ENCODE data around the gene HAUS8. TPM values are rescaled to one million over a fixed set of nuclear protein-coding genes. Genes with fewer than 3 reads are reported as not detected.

Gene HAUS8
- total and polyA plus RNA-seq, 9 of the 15 experiments (the other 6 are each of a cell fraction or from before 2014, with no cell fraction given), result 20.5 to 53.2 (median 36.0) TPM

DNA sequence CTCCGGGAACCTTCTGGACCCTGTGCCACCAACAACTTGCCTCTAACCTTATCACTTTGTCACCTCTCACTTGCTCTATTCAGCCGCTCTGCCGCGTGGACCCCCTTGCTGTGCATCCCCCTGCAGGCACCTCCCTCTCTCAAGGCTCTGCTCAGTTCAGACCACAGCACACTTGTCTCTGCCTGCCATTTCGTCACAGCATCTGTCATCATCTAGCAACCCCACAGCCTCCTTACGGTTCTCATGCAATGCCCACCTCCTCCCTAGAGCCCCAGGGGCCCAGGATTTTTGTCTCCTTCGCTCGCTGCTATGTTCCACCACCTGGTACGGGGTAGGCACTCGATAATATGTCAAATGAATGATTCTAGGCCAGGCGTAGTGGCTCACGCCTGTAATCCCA is 4.8 kb downstream of the HAUS8 start:
- in situ Hi-C loops (cut with MboI), result loop anchor here (5.0 kb wide), 1 partner anchor 217 kb away; no protein-coding TSS in a partner anchor
- CTCF ChIA-PET (ENCODE audit: low intra/inter-chr PET ratio), result interaction anchor here (0.7 kb wide), 1 partner anchor 212 kb away, joined by 3 read pairs; no protein-coding TSS in a partner anchor
- FAIRE-seq (no peak), ATAC-seq (no peak), DNase-seq (ENCODE audit: extremely low read depth in 1 of 4, low spot score in 3 of 4) (no peak)
- intact Hi-C loops (cut with micrococcal nuclease), result loop anchor here (10.0 kb wide), 1 partner anchor 134 kb away; no protein-coding TSS in a partner anchor
- H3K79me2 ChIP-seq (ENCODE audit: control insufficient read depth, insufficient read depth, low read length), result peaks cover 71% of the 10 kb centered on the region
- 94% methylated on average over 11 of the region's 12 CpGs for WGBS (ENCODE audit: insufficient coverage, low coverage, missing lambda C conversion rate)
- H3K4me3 ChIP-seq, result no peak overlapping the region
- no peak overlapping the region for H2AFZ ChIP-seq (ENCODE audit: low read depth, low read length)
- no peak for TF ChIP-seq TRIM28 (IDR thresholded peaks at IDR 0.05)
- 0 out of 2 replicates have a peak, but pooled peaks have one; percentile 43 for TF ChIP-seq POLR2A (conservative IDR thresholded peaks at IDR 0.05)
- POLR2A ChIA-PET, result no interaction called here
- H3K9me1 ChIP-seq (ENCODE audit: control insufficient read depth, insufficient read depth, low read length), result peaks cover 3% of the 10 kb centered on the region
- H3K27ac ChIP-seq (ENCODE audit: extremely low read depth, low read depth, low read length), result no peak overlapping the region; the same call in 2 of the 3 replicates
- peaks cover 74% of the 10 kb centered on the region for H3K36me3 ChIP-seq (ENCODE audit: control insufficient read depth, insufficient read depth, low read length)
- 0 out of 2 replicates have a peak, but pooled peaks cover 5% of the 10 kb centered on the region for H4K20me1 ChIP-seq (replicated peaks; ENCODE audit: control insufficient read depth, insufficient read depth, low read length)
- no peaks in the 10 kb centered on the region for H3K9me3 ChIP-seq (replicated peaks; ENCODE audit: control insufficient read depth, insufficient read depth, low read depth, low read length)
- no peaks in the 10 kb centered on the region; a peak in 1 of 5 replicates for H3K27me3 ChIP-seq (ENCODE audit: control insufficient read depth in 2 of 2, insufficient read depth in 2 of 2, low read length in 2 of 2)
- BruUV-seq (replicated peaks), result no TSS peak
- H3K4me2 ChIP-seq (ENCODE audit: insufficient read depth, low read length), result no peak overlapping the region
- H3K9ac ChIP-seq (ENCODE audit: insufficient read depth in 1 of 2, low read depth in 2 of 2, low read length in 2 of 2), result peak overlapping the region in 1 of 2 experiments; percentile 56; a peak in 2 of 4 replicates
- peaks cover 7 to 19% of the 10 kb centered on the region in 2 experiments; a peak in 4 of 5 replicates for H3K4me1 ChIP-seq (replicated peaks in 1 of 2; ENCODE audit: control insufficient read depth in 2 of 2, insufficient read depth in 2 of 2, low read length in 2 of 2)

DNA sequence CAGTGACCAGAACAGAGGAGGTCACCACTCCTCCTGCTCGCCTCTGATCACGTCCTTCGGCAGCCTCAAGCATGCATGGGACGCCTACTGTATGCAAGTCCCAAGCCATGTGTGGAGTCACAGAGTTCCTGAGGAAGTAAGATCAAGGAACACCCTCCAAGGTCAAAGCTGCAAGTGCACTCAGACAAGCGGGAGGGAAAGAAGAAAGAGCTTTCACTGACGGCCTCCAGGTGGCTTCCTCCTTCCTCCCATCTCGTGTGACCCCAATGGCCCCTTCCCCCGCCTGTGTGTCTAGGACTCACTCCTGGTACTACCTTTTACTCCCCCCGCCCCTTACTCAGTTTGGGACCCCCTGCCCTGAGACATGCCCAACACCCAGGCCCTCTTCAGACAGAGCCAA is 6.1 kb downstream of the HAUS8 start:
- TF ChIP-seq, protein P1, sequence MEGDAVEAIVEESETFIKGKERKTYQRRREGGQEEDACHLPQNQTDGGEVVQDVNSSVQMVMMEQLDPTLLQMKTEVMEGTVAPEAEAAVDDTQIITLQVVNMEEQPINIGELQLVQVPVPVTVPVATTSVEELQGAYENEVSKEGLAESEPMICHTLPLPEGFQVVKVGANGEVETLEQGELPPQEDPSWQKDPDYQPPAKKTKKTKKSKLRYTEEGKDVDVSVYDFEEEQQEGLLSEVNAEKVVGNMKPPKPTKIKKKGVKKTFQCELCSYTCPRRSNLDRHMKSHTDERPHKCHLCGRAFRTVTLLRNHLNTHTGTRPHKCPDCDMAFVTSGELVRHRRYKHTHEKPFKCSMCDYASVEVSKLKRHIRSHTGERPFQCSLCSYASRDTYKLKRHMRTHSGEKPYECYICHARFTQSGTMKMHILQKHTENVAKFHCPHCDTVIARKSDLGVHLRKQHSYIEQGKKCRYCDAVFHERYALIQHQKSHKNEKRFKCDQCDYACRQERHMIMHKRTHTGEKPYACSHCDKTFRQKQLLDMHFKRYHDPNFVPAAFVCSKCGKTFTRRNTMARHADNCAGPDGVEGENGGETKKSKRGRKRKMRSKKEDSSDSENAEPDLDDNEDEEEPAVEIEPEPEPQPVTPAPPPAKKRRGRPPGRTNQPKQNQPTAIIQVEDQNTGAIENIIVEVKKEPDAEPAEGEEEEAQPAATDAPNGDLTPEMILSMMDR (IDR thresholded peaks at IDR 0.05 in 2 of 3, conservative IDR thresholded peaks at IDR 0.05 in 1 of 3; ENCODE audit: insufficient read depth in 2 of 3, low read depth in 1 of 3, low read length in 3 of 3), result peak in 1 of 3 experiments; percentile 18; a peak in 2 of 6 replicates
- TF ChIP-seq ZKSCAN8 (CRISPR knock-in tag; IDR thresholded peaks at IDR 0.05), result peak; percentile 83
- TF ChIP-seq NR4A1 (CRISPR knock-in tag; IDR thresholded peaks at IDR 0.05), result no peak
- no peak for TF ChIP-seq NR4A1 (tag; IDR thresholded peaks at IDR 0.05)
- no peak overlapping the region for H3K4me2 ChIP-seq (ENCODE audit: insufficient read depth, low read length)
- DNase-seq (ENCODE audit: extremely low read depth in 1 of 4, low spot score in 3 of 4) (no peak), ATAC-seq (0 out of 3 replicates have a peak, but pooled peaks have one; percentile 8), FAIRE-seq (no peak)
- H2AFZ ChIP-seq (ENCODE audit: low read depth, low read length), result no peak overlapping the region
- H3K27me3 ChIP-seq (ENCODE audit: control insufficient read depth in 2 of 2, insufficient read depth in 2 of 2, low read length in 2 of 2), result no peaks in the 10 kb centered on the region
- CTCF ChIA-PET (ENCODE audit: low intra/inter-chr PET ratio), result no interaction called here
- intact Hi-C loops (cut with micrococcal nuclease), result no loop called here
- BruUV-seq (replicated peaks), result no TSS peak
- no peak overlapping the region for H3K27ac ChIP-seq (ENCODE audit: extremely low read depth, low read depth, low read length)
- peaks cover 7 to 9% of the 10 kb centered on the region in 2 experiments; a peak in 4 of 5 replicates for H3K4me1 ChIP-seq (replicated peaks in 1 of 2; ENCODE audit: control insufficient read depth in 2 of 2, insufficient read depth in 2 of 2, low read length in 2 of 2)
- no peak overlapping the region for H3K9ac ChIP-seq (ENCODE audit: insufficient read depth in 1 of 2, low read depth in 2 of 2, low read length in 2 of 2)
- 0 out of 2 replicates have a peak, but pooled peaks cover 5% of the 10 kb centered on the region for H4K20me1 ChIP-seq (replicated peaks; ENCODE audit: control insufficient read depth, insufficient read depth, low read length)
- in situ Hi-C loops (cut with MboI), result loop anchor here (10.0 kb wide), 1 partner anchor 316 kb away; no protein-coding TSS in a partner anchor
- H3K9me1 ChIP-seq (ENCODE audit: control insufficient read depth, insufficient read depth, low read length), result peaks cover 3% of the 10 kb centered on the region
- peaks cover 73% of the 10 kb centered on the region for H3K79me2 ChIP-seq (ENCODE audit: control insufficient read depth, insufficient read depth, low read length)
- peaks cover 86% of the 10 kb centered on the region for H3K36me3 ChIP-seq (ENCODE audit: control insufficient read depth, insufficient read depth, low read length)
- WGBS (ENCODE audit: insufficient coverage, low coverage, missing lambda C conversion rate), result 91% methylated on average over 5 of the region's 9 CpGs
- no peak overlapping the region for H3K4me3 ChIP-seq
- no peaks in the 10 kb centered on the region for H3K9me3 ChIP-seq (replicated peaks; ENCODE audit: control insufficient read depth, insufficient read depth, low read depth, low read length)
- POLR2A ChIA-PET, result interaction anchor here (0.8 to 1.5 kb wide), 2 partner anchors 13 to 27 kb away, joined by 3 read pairs; no protein-coding TSS in a partner anchor
